Endodermal cell (in vitro differentiated cells): ENCODE results near the gene HBA2. TPM values are rescaled to one million over a fixed set of nuclear protein-coding genes. Genes with fewer than 3 reads are reported as not detected.

Source experiments
- DNase-seq: peaks from one replicate; pipeline ENCODE4 v3.0.0-alpha.2; 2017
- H3K27ac ChIP-seq: 2 replicates; pipeline ENCODE4 v1.5.1; 2013; ENCODE audit warnings: mild to moderate bottlenecking, low read depth, low read length, moderate library complexity
- H3K27me3 ChIP-seq: 2 replicates; pipeline ENCODE4 v1.6.1; 2013; ENCODE audit warnings: mild to moderate bottlenecking, low read length, moderate library complexity; ENCODE audit not compliant: insufficient read depth, control insufficient read depth, poor library complexity, severe bottlenecking
- H3K36me3 ChIP-seq: 2 replicates; pipeline ENCODE4 v1.7.0; 2013; ENCODE audit warnings: mild to moderate bottlenecking, low read length, moderate library complexity; ENCODE audit not compliant: control insufficient read depth, insufficient read depth
- H3K4me1 ChIP-seq: one replicate; pipeline ENCODE4 v1.7.0; 2013; ENCODE audit warnings: low read length; ENCODE audit not compliant: control insufficient read depth, insufficient read depth
- H3K4me3 ChIP-seq: 2 replicates; pipeline ENCODE4 v1.5.1; 2013; ENCODE audit warnings: mild to moderate bottlenecking, low read length, moderate library complexity
- H3K9ac ChIP-seq: 2 replicates; pipeline ENCODE4 v1.6.1; 2013; ENCODE audit warnings: mild to moderate bottlenecking, low read length, moderate library complexity; ENCODE audit not compliant: poor library complexity, severe bottlenecking; ENCODE audit errors: extremely low read depth
- H3K9me3 ChIP-seq: 2 replicates; pipeline ENCODE4 v1.6.1; 2013; ENCODE audit warnings: mild to moderate bottlenecking, low read length, moderate library complexity; ENCODE audit not compliant: control insufficient read depth
- H3K27ac Mint-ChIP-seq: 2 replicates; pipeline ENCODE4 v1.8.0; 2020; ENCODE audit warnings: mixed read lengths
- H3K27me3 Mint-ChIP-seq: 2 replicates; pipeline ENCODE4 v1.8.0; 2021; ENCODE audit warnings: mild to moderate bottlenecking, mixed read lengths; ENCODE audit not compliant: insufficient read depth
- H3K36me3 Mint-ChIP-seq: 2 replicates; pipeline ENCODE4 v1.8.0; 2020; ENCODE audit warnings: low read depth, mixed read lengths
- H3K4me1 Mint-ChIP-seq: 2 replicates; pipeline ENCODE4 v1.8.0; 2020; ENCODE audit warnings: mixed read lengths
- H3K4me3 Mint-ChIP-seq: 2 replicates; pipeline ENCODE4 v1.8.0; 2020; ENCODE audit warnings: mild to moderate bottlenecking, moderate library complexity, mixed read lengths
- H3K9me3 Mint-ChIP-seq: 2 replicates; pipeline ENCODE4 v1.8.0; 2020; ENCODE audit warnings: mild to moderate bottlenecking, mixed read lengths
- CTCF ChIP-seq: fragments of 200-600 bp; sonication (generic); conservative IDR thresholded peaks from 2 replicates; pipeline ENCODE4 v1.5.0; 2021; ENCODE audit warnings: antibody characterized with exemption, mild to moderate bottlenecking
- WGBS, 2 experiments: methylation state at CpG; one replicate each; pipeline versions ENCODE4 v1.1.5 to v1.1.7; 2013; ENCODE audit warnings: missing lambda C conversion rate in 2 of 2, mixed read lengths in 1 of 2; ENCODE audit not compliant: insufficient coverage in 1 of 2, insufficient read length in 1 of 2; 5-methylcytosine and 5-hydroxymethylcytosine counted together
- total RNA-seq, 2 donors: library from RNA; stranded (reverse); fragmentation: NEBNext Ultra II Directional in 1 of 2; extraction: Animal tissue kit (Norgen Biotek cat#: 25700) in 1 of 2; gene quantifications; 2 replicates in 1 of 2; 3 replicates in 1 of 2; pipeline ENCODE4 v1.2.1, GENCODE V29; 2021

The HBA2 gene
- total RNA-seq, 2 donors from 2014 or later = 1.2 TPM; not detected in 1

- Mint-ChIP-seq H3K27me3 (peaks cover 35% of the 10 kb centered on the region), H3K9me3 (no peaks in the 10 kb centered on the region), H3K4me3 (no peak overlapping the region), H3K27ac (no peak overlapping the region), H3K4me1 (no peaks in the 10 kb centered on the region), H3K36me3 (peaks cover 21% of the 10 kb centered on the region)
- no peak for DNase-seq
- Histone ChIP-seq H3K36me3 (peaks cover 16% of the 10 kb centered on the region), H3K27ac (no peak overlapping the region), H3K9ac (no peak overlapping the region), H3K9me3 (no peaks in the 10 kb centered on the region), H3K4me1 (no peaks in the 10 kb centered on the region), H3K27me3 (peaks cover 44% of the 10 kb centered on the region), H3K4me3 (no peak overlapping the region)
- TF ChIP-seq CTCF = peak; percentile 98
- 29 to 50% methylated on average over 4 to 22 of the region's 22 CpGs for WGBS, 2 experiments
These were observed 8.9 kb downstream of the HBA2 start for GRCh38 chr16:181565-182021.

- H3K4me1 ChIP-seq = no peaks in the 10 kb centered on the region
- 95 to 100% methylated on average over 4 to 7 of the region's 7 CpGs for WGBS, 2 experiments
- Mint-ChIP-seq H3K4me1 (no peaks in the 10 kb centered on the region), H3K4me3 (no peak overlapping the region), H3K27ac (no peak overlapping the region), H3K9me3 (no peaks in the 10 kb centered on the region), H3K27me3 (peaks cover 24% of the 10 kb centered on the region), H3K36me3 (peaks cover 28% of the 10 kb centered on the region)
- H3K4me3 ChIP-seq = no peak overlapping the region
- H3K9ac ChIP-seq = no peak overlapping the region
- no peak for DNase-seq
- peaks cover 32% of the 10 kb centered on the region for H3K27me3 ChIP-seq
- H3K36me3 ChIP-seq = peaks cover 24% of the 10 kb centered on the region
- H3K9me3 ChIP-seq = no peaks in the 10 kb centered on the region
- H3K27ac ChIP-seq = no peak overlapping the region
- no peak for TF ChIP-seq CTCF
These were observed 10.3 kb downstream of the HBA2 start for GRCh38 chr16:183005-183404.

GRCh38 chr16:185213-185612, 12.5 kb downstream of the HBA2 start:
- no peak for TF ChIP-seq CTCF

More at GRCh38 chr16:185213-185612, 12.5 kb downstream of the HBA2 start:
- H3K36me3 Mint-ChIP-seq = peaks cover 47% of the 10 kb centered on the region
- Histone ChIP-seq H3K27ac (no peak overlapping the region), H3K9me3 (no peaks in the 10 kb centered on the region), H3K36me3 (peaks cover 45% of the 10 kb centered on the region), H3K27me3 (peaks cover 10% of the 10 kb centered on the region), H3K4me1 (no peaks in the 10 kb centered on the region), H3K9ac (no peak overlapping the region), H3K4me3 (no peak overlapping the region)
- H3K4me1 Mint-ChIP-seq = no peaks in the 10 kb centered on the region
- H3K27me3 Mint-ChIP-seq = peaks cover 2% of the 10 kb centered on the region
- H3K27ac Mint-ChIP-seq = no peak overlapping the region
- no peaks in the 10 kb centered on the region for H3K9me3 Mint-ChIP-seq
- no peak for DNase-seq
- 95% methylated on average over 11 to 13 of the region's 13 CpGs for WGBS, 2 experiments
- no peak overlapping the region for H3K4me3 Mint-ChIP-seq
